CD4-positive, CD25-positive, alpha-beta regulatory T cell (primary cell): ENCODE measurements around the gene HSD17B1. TPM values are rescaled to one million over a fixed set of nuclear protein-coding genes. Genes with fewer than 3 reads are reported as not detected.
"Not testable (repeated sequence)": the region's sequence is repeated elsewhere in the genome, so short reads cannot be mapped to it uniquely, and the experiment has no call there.

Experiments
- ATAC-seq, 2 donors: fragments of 150-1000 bp; cut with Tn5 transposase; one replicate each; pipeline ENCODE4 v1.10.0; 2021; ENCODE audit warnings: low read depth in 2 of 2, moderate number of reproducible peaks in 2 of 2, moderate library complexity in 1 of 2
- DNase-seq, 3 donors: peaks; one replicate each; pipeline versions ENCODE4 v3.0.0 to v3.0.0-alpha.2; 2012 to 2022; ENCODE audit warnings: mixed read lengths in 1 of 3
- H3K27ac ChIP-seq: one replicate; pipeline ENCODE4 v1.7.0; 2013; ENCODE audit warnings: mild to moderate bottlenecking, low read length; ENCODE audit not compliant: insufficient read depth, poor library complexity, severe bottlenecking
- H3K27me3 ChIP-seq: one replicate; pipeline ENCODE4 v1.7.0; 2013; ENCODE audit warnings: low read length; ENCODE audit not compliant: control insufficient read depth, insufficient read depth
- H3K36me3 ChIP-seq: one replicate; pipeline ENCODE4 v1.7.0; 2013; ENCODE audit warnings: mild to moderate bottlenecking, low read length, moderate library complexity; ENCODE audit not compliant: control insufficient read depth, insufficient read depth
- H3K4me1 ChIP-seq: 2 replicates; pipeline ENCODE4 v1.7.0; 2013; ENCODE audit warnings: mild to moderate bottlenecking, low read length; ENCODE audit not compliant: insufficient read depth, control insufficient read depth, poor library complexity, severe bottlenecking
- H3K4me3 ChIP-seq: one replicate; pipeline ENCODE4 v1.7.0; 2013; ENCODE audit warnings: low read depth, mild to moderate bottlenecking, low read length, moderate library complexity
- H3K9me3 ChIP-seq, 2 experiments: 1 replicate in 1 of 2; 2 replicates in 1 of 2; pipeline ENCODE4 v1.7.0; 2013; ENCODE audit warnings: low read length in 2 of 2, mild to moderate bottlenecking in 1 of 2, moderate library complexity in 1 of 2; ENCODE audit not compliant: control insufficient read depth in 2 of 2
- H3K27ac Mint-ChIP-seq, 3 donors: one replicate each; pipeline ENCODE4 v1.8.0; 2020 to 2022; ENCODE audit warnings: mild to moderate bottlenecking in 3 of 3, mixed read lengths in 3 of 3, moderate library complexity in 2 of 3
- H3K27me3 Mint-ChIP-seq: one replicate; pipeline ENCODE4 v1.8.0; 2022; ENCODE audit warnings: mild to moderate bottlenecking, mixed read lengths
- H3K36me3 Mint-ChIP-seq: one replicate; pipeline ENCODE4 v1.8.0; 2020; ENCODE audit warnings: mixed read lengths
- H3K4me1 Mint-ChIP-seq, 4 donors: one replicate each; pipeline ENCODE4 v1.8.0; 2020 to 2022; ENCODE audit warnings: mixed read lengths in 4 of 4, mild to moderate bottlenecking in 1 of 4
- H3K4me3 Mint-ChIP-seq, 4 donors: one replicate each; pipeline ENCODE4 v1.8.0; 2020 to 2022; ENCODE audit warnings: mild to moderate bottlenecking in 4 of 4, mixed read lengths in 4 of 4, moderate library complexity in 3 of 4
- H3K9me3 Mint-ChIP-seq, 7 donors: one replicate each; pipeline ENCODE4 v1.8.0; 2020 to 2022; ENCODE audit warnings: mixed read lengths in 7 of 7, mild to moderate bottlenecking in 3 of 7, moderate library complexity in 2 of 7
- polyA plus RNA-seq, 4 donors: library from polyadenylated mRNA; unstranded; fragments of 300-500 nt; fragmentation: Illumina TruSeq; gene quantifications; one replicate each; pipeline ENCODE4 v1.2.3, GENCODE V29; 2021
- total RNA-seq: library from RNA; stranded (reverse); gene quantifications from one replicate; pipeline ENCODE4 v1.2.3, GENCODE V29; 2022

Gene HSD17B1
- total RNA-seq, result 0.91 TPM
- under 1 TPM; 0.30 to 0.64 (median 0.61) TPM for polyA plus RNA-seq

GRCh38 chr17:42552736-42553135 lies at the start of gene HSD17B1:
HSD17B1 (plus strand) TSS chr17:42552923; CDS start chr17:42552934, 11 bp downstream.
- not testable (repeated sequence) for H3K27ac ChIP-seq, H3K9me3 ChIP-seq, H3K27me3 ChIP-seq, H3K36me3 ChIP-seq, H3K27me3 Mint-ChIP-seq, DNase-seq, H3K9me3 Mint-ChIP-seq, ATAC-seq, H3K4me3 ChIP-seq, H3K36me3 Mint-ChIP-seq
- Mint-ChIP-seq H3K27ac (peak within 1 kb of the TSS in 2 of 3 donors; percentile 48 to 81), H3K4me1 (peaks cover 0 to 44% (median 24%) of the 10 kb centered on the region in 4 donors), H3K4me3 (peak within 1 kb of the TSS; percentile 87 to 91 (median 90))
- H3K4me1 ChIP-seq, result peaks cover 39% of the 10 kb centered on the region

- DNase-seq, result no peak
- no peaks in the 10 kb centered on the region for H3K4me1 ChIP-seq
- peak overlapping the region in 1 of 3 donors; percentile 83 for H3K27ac Mint-ChIP-seq
- no peak overlapping the region for H3K27ac ChIP-seq
- ATAC-seq, result no peak
- no peaks in the 10 kb centered on the region for H3K9me3 Mint-ChIP-seq
- H3K4me3 ChIP-seq, result no peak overlapping the region
- H3K36me3 Mint-ChIP-seq, result peaks cover 33% of the 10 kb centered on the region
- H3K27me3 ChIP-seq, result no peaks in the 10 kb centered on the region
- H3K9me3 ChIP-seq, result no peaks in the 10 kb centered on the region
- no peak overlapping the region for H3K4me3 Mint-ChIP-seq
- no peaks in the 10 kb centered on the region for H3K4me1 Mint-ChIP-seq
- no peaks in the 10 kb centered on the region for H3K27me3 Mint-ChIP-seq
- peaks cover 27% of the 10 kb centered on the region for H3K36me3 ChIP-seq
Observed at GRCh38 chr17:42502926-42503325, 49.8 kb upstream of the HSD17B1 start.

- peak overlapping the region in 2 of 3 donors; percentile 25 to 71 for H3K27ac Mint-ChIP-seq
- Histone ChIP-seq H3K9me3 (no peaks in the 10 kb centered on the region), H3K4me1 (no peaks in the 10 kb centered on the region), H3K36me3 (peaks cover 17% of the 10 kb centered on the region), H3K27ac (no peak overlapping the region), H3K4me3 (no peak overlapping the region), H3K27me3 (no peaks in the 10 kb centered on the region)
- DNase-seq (no peak), ATAC-seq (no peak)
- no peaks in the 10 kb centered on the region for H3K27me3 Mint-ChIP-seq
- no peak overlapping the region for H3K4me3 Mint-ChIP-seq
- H3K4me1 Mint-ChIP-seq, result no peaks in the 10 kb centered on the region
- peaks cover 42% of the 10 kb centered on the region for H3K36me3 Mint-ChIP-seq
- peaks cover 0 to 2% (median 0%) of the 10 kb centered on the region in 7 donors for H3K9me3 Mint-ChIP-seq
Observed at GRCh38 chr17:42507671-42508070, 45.1 kb upstream of the HSD17B1 start.

- peak overlapping the region in 2 of 3 donors; percentile 25 to 66 for H3K27ac Mint-ChIP-seq
- peaks cover 36% of the 10 kb centered on the region for H3K36me3 Mint-ChIP-seq
- no peaks in the 10 kb centered on the region for H3K27me3 ChIP-seq
- H3K4me1 Mint-ChIP-seq, result no peaks in the 10 kb centered on the region
- no peak overlapping the region for H3K27ac ChIP-seq
- no peak for ATAC-seq
- peaks cover 0 to 2% (median 0%) of the 10 kb centered on the region in 7 donors for H3K9me3 Mint-ChIP-seq
- no peak overlapping the region for H3K4me3 Mint-ChIP-seq
- H3K4me3 ChIP-seq, result no peak overlapping the region
- peaks cover 11% of the 10 kb centered on the region for H3K36me3 ChIP-seq
- H3K4me1 ChIP-seq, result no peaks in the 10 kb centered on the region
- H3K27me3 Mint-ChIP-seq, result no peaks in the 10 kb centered on the region
- H3K9me3 ChIP-seq, result no peaks in the 10 kb centered on the region
- DNase-seq, result no peak
Observed at GRCh38 chr17:42508426-42509165, 44.1 kb upstream of the HSD17B1 start.

GRCh38 chr17:42509409-42509808 lies 43.3 kb upstream of the HSD17B1 start:
- H3K4me3 Mint-ChIP-seq, result no peak overlapping the region
- peaks cover 11% of the 10 kb centered on the region for H3K36me3 ChIP-seq
- no peaks in the 10 kb centered on the region for H3K27me3 Mint-ChIP-seq
- H3K36me3 Mint-ChIP-seq, result peaks cover 36% of the 10 kb centered on the region
- no peaks in the 10 kb centered on the region for H3K9me3 ChIP-seq
- H3K27ac ChIP-seq, result no peak overlapping the region
- H3K9me3 Mint-ChIP-seq, result peaks cover 0 to 2% (median 0%) of the 10 kb centered on the region in 7 donors
- H3K4me3 ChIP-seq, result no peak overlapping the region
- no peaks in the 10 kb centered on the region for H3K4me1 Mint-ChIP-seq
- no peak for ATAC-seq
- H3K4me1 ChIP-seq, result no peaks in the 10 kb centered on the region
- H3K27me3 ChIP-seq, result no peaks in the 10 kb centered on the region
- H3K27ac Mint-ChIP-seq, result no peak overlapping the region
- no peak for DNase-seq

GRCh38 chr17:42509841-42510240 lies 42.9 kb upstream of the HSD17B1 start:
- no peak overlapping the region for H3K4me3 ChIP-seq
- H3K27ac ChIP-seq, result no peak overlapping the region
- no peak for ATAC-seq
- no peaks in the 10 kb centered on the region for H3K4me1 Mint-ChIP-seq
- H3K36me3 Mint-ChIP-seq, result peaks cover 39% of the 10 kb centered on the region
- no peak for DNase-seq
- no peaks in the 10 kb centered on the region for H3K4me1 ChIP-seq
- H3K9me3 Mint-ChIP-seq, result peaks cover 0 to 2% (median 0%) of the 10 kb centered on the region in 7 donors
- H3K9me3 ChIP-seq, result no peaks in the 10 kb centered on the region
- peak overlapping the region in 1 of 3 donors; percentile 20 for H3K27ac Mint-ChIP-seq
- H3K36me3 ChIP-seq, result peaks cover 11% of the 10 kb centered on the region
- no peaks in the 10 kb centered on the region for H3K27me3 Mint-ChIP-seq
- H3K4me3 Mint-ChIP-seq, result no peak overlapping the region
- no peaks in the 10 kb centered on the region for H3K27me3 ChIP-seq

GRCh38 chr17:42512246-42512645 lies 40.5 kb upstream of the HSD17B1 start:
- Histone ChIP-seq H3K9me3 (no peaks in the 10 kb centered on the region), H3K27me3 (no peaks in the 10 kb centered on the region), H3K4me3 (no peak overlapping the region), H3K4me1 (peaks cover under 1% of the 10 kb centered on the region), H3K36me3 (peaks cover 11% of the 10 kb centered on the region), H3K27ac (no peak overlapping the region)
- no peaks in the 10 kb centered on the region for H3K27me3 Mint-ChIP-seq
- peaks cover 0 to 4% (median 0%) of the 10 kb centered on the region in 4 donors for H3K4me1 Mint-ChIP-seq
- ATAC-seq (no peak), DNase-seq (no peak)
- peaks cover 33% of the 10 kb centered on the region for H3K36me3 Mint-ChIP-seq
- H3K9me3 Mint-ChIP-seq, result peaks cover 0 to 2% (median 0%) of the 10 kb centered on the region in 7 donors
- no peak overlapping the region for H3K4me3 Mint-ChIP-seq
- no peak overlapping the region for H3K27ac Mint-ChIP-seq
